Kidney (tissue), 14 donors: ENCODE data around the gene ANO6. TPM values are rescaled to one million over a fixed set of nuclear protein-coding genes. Genes with fewer than 3 reads are reported as not detected.

Experiments
- DNase-seq, 5 donors: peaks; one replicate each; pipeline ENCODE4 v3.0.0-alpha.2; 2013 to 2020
- FAIRE-seq: peaks from 2 replicates; lab custom pipeline; 2012; peaks lifted over from hg19 to GRCh38; lab: Jason Lieb, UNC
- H3K27ac ChIP-seq, 2 donors: one replicate each; pipeline ENCODE4 v1.7.0; 2013; ENCODE audit warnings: low read depth in 2 of 2, low read length in 2 of 2, inconsistent platforms in 1 of 2
- H3K27me3 ChIP-seq: one replicate; pipeline ENCODE4 v1.7.1; 2013; ENCODE audit warnings: low read length, inconsistent platforms; ENCODE audit not compliant: control insufficient read depth, insufficient read depth
- H3K36me3 ChIP-seq, 3 donors: one replicate each; pipeline versions ENCODE4 v1.7.0 to v1.7.1; 2013; ENCODE audit warnings: low read length in 3 of 3, control low read depth in 1 of 3, inconsistent platforms in 1 of 3; ENCODE audit not compliant: insufficient read depth in 3 of 3, control insufficient read depth in 2 of 3
- H3K4me1 ChIP-seq, 3 donors: one replicate each; pipeline versions ENCODE4 v1.7.0 to v1.7.1; 2013; ENCODE audit warnings: low read length in 3 of 3, inconsistent platforms in 1 of 3, low read depth in 1 of 3; ENCODE audit not compliant: control insufficient read depth in 2 of 3, insufficient read depth in 2 of 3
- H3K4me3 ChIP-seq, 3 donors: one replicate each; pipeline versions ENCODE4 v1.7.0 to v1.8.1; 2013; ENCODE audit warnings: low read length in 3 of 3, control low read depth in 1 of 3, inconsistent platforms in 1 of 3
- H3K9ac ChIP-seq, 3 donors: one replicate each; pipeline versions ENCODE4 v1.7.0 to v1.7.1; 2013; ENCODE audit warnings: low read length in 3 of 3, control low read depth in 1 of 3, inconsistent platforms in 1 of 3
- H3K9me3 ChIP-seq, 3 donors: one replicate each; pipeline versions ENCODE4 v1.7.0 to v1.7.1; 2013; ENCODE audit warnings: low read length in 3 of 3, control low read depth in 1 of 3, inconsistent platforms in 1 of 3; ENCODE audit not compliant: control insufficient read depth in 2 of 3, insufficient read depth in 1 of 3
- intact Hi-C: fragments of 100-400 bp; cut with DNase I; formaldehyde crosslinking; loops from one replicate; pipeline ENCODE4 v1.11.1; 2022
- polyA plus RNA-seq: library from polyadenylated mRNA; stranded (reverse); fragments of 350-450 nt; fragmentation: Illumina TruSeq; extraction: RNeasy Lipid Tissue Mini Kit (QIAGEN cat#74804); gene quantifications from one replicate; pipeline ENCODE4 v1.2.3, GENCODE V29; 2014; ENCODE audit warnings: low read depth, low replicate concordance; ENCODE audit not compliant: insufficient read depth
- total RNA-seq: library from RNA; stranded (reverse); fragmentation: NEBNext Ultra II Directional; extraction: Animal tissue kit (Norgen Biotek cat#: 25700); gene quantifications from one replicate; pipeline ENCODE4 v1.2.1, GENCODE V29; 2021
- TF ChIP-seq, protein P1 (sequence below): IDR thresholded peaks from 3 replicates; pipeline ENCODE4 v1.5.1; 2012; ENCODE audit warnings: mild to moderate bottlenecking, moderate library complexity, borderline replicate concordance; ENCODE audit not compliant: insufficient read depth; ENCODE audit errors: extremely low read depth
- donor health status: control.
- donor health status: control.
- donor health status: control.
- donor health status: control.
- donor health status: control.
- donor health status: DM: yes; HTN: yes; CAD: no.
- donor health status: Normal renal cell carcinoma (clear cell type).

Gene ANO6
- total and polyA plus RNA-seq, 2 donors from 2014 or later: 17.2 to 46.3 TPM

- Histone ChIP-seq H3K9me3 (no peaks in the 10 kb centered on the region), H3K4me3 (no peak overlapping the region), H3K4me1 (no peaks in the 10 kb centered on the region), H3K27ac (no peak overlapping the region), H3K9ac (no peak overlapping the region), H3K27me3 (no peaks in the 10 kb centered on the region), H3K36me3 (peaks cover 4 to 13% (median 10%) of the 10 kb centered on the region in 3 donors)
- DNase-seq: peak in 1 of 5 donors; percentile 13
- intact Hi-C loops: no loop called here
- TF ChIP-seq, protein P1, sequence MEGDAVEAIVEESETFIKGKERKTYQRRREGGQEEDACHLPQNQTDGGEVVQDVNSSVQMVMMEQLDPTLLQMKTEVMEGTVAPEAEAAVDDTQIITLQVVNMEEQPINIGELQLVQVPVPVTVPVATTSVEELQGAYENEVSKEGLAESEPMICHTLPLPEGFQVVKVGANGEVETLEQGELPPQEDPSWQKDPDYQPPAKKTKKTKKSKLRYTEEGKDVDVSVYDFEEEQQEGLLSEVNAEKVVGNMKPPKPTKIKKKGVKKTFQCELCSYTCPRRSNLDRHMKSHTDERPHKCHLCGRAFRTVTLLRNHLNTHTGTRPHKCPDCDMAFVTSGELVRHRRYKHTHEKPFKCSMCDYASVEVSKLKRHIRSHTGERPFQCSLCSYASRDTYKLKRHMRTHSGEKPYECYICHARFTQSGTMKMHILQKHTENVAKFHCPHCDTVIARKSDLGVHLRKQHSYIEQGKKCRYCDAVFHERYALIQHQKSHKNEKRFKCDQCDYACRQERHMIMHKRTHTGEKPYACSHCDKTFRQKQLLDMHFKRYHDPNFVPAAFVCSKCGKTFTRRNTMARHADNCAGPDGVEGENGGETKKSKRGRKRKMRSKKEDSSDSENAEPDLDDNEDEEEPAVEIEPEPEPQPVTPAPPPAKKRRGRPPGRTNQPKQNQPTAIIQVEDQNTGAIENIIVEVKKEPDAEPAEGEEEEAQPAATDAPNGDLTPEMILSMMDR: no peak
- FAIRE-seq: no peak
Observed at GRCh38 chr12:45402288-45402687, 186.4 kb downstream of the ANO6 start.

- no peak for DNase-seq
- Histone ChIP-seq H3K36me3 (peaks cover 7 to 19% (median 15%) of the 10 kb centered on the region in 3 donors), H3K27me3 (no peaks in the 10 kb centered on the region), H3K9ac (no peak overlapping the region), H3K4me3 (no peak overlapping the region), H3K9me3 (no peaks in the 10 kb centered on the region), H3K4me1 (no peaks in the 10 kb centered on the region), H3K27ac (no peak overlapping the region)
- TF ChIP-seq, protein P1: no peak
- no peak for FAIRE-seq
- intact Hi-C loops: no loop called here
Observed at GRCh38 chr12:45406988-45407850, 191.3 kb downstream of the ANO6 start.

DNA sequence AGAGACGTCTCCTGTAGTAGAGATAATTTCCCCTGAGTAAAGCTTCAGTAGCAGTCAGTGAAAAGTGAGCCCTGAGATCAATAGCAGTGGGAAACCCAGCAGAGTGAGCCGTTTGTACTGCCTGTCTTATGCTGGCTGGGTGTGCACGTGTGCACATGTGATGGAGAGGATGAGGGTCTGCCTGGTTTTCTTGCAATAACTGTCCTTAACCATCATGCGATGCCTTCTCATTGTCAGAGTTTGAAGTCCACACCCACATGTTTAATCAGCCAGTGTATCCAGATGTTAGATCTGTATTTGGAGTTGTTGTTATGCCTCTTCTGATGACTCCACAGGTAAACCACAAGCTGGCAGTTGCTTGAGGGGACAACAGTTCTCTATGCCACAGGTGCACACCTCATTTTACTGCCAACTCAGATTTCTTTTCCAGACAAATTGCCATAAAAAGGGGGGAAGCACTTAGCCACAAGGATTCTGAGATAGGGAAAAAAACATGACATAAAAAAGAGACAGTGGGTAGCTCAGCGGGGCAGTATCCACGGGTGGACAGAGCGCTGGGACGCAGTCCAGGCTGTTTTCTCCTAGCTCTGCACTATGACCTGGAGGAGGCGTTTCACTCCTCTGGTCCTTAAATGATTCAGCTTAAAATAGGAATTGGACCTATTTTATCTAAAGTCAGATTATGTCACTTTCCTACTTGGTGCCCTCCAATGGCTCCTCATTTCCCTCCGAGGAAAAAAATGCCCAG, 192.3 kb downstream of the ANO6 start:
- Histone ChIP-seq H3K27me3 (no peaks in the 10 kb centered on the region), H3K4me3 (no peak overlapping the region), H3K36me3 (peaks cover 7 to 28% (median 18%) of the 10 kb centered on the region in 3 donors), H3K27ac (no peak overlapping the region), H3K9ac (no peak overlapping the region), H3K4me1 (no peaks in the 10 kb centered on the region), H3K9me3 (no peaks in the 10 kb centered on the region)
- TF ChIP-seq, protein P1: no peak
- intact Hi-C loops: no loop called here
- FAIRE-seq (no peak), DNase-seq (no peak)
